WTC11 (cell line): ENCODE measurements around the gene PRR19. TPM values are rescaled to one million over a fixed set of nuclear protein-coding genes. Genes with fewer than 3 reads are reported as not detected.

Experiments used
- ATAC-seq: fragments of 200-7000 bp; cut with Tn5 transposase; 2 replicates; pipeline ENCODE4 v1.10.0; 2021; ENCODE audit warnings: mild to moderate bottlenecking, moderate library complexity
- CTCF ChIA-PET: fragments of 300-600 bp; sonication (Branson Sonifier 250); formaldehyde crosslinking; loops from one replicate; lab custom pipeline; 2021; ENCODE audit warnings: antibody characterized with exemption; lab: Charles Lee
- POLR2A ChIA-PET: fragments of 350-600 bp; sonication (Branson Sonifier 250); formaldehyde crosslinking; loops from one replicate; lab custom pipeline; 2021; ENCODE audit warnings: antibody characterized with exemption; lab: Charles Lee
- DNase-seq: peaks from one replicate; pipeline ENCODE4 v3.0.0; 2021; ENCODE audit warnings: low spot score
- H3K27ac Mint-ChIP-seq: 2 replicates; pipeline ENCODE4 v1.8.0; 2021; ENCODE audit warnings: mixed read lengths
- H3K27me3 Mint-ChIP-seq: 2 replicates; pipeline ENCODE4 v1.8.0; 2021; ENCODE audit warnings: low read depth, mild to moderate bottlenecking, moderate library complexity, mixed read lengths
- H3K36me3 Mint-ChIP-seq: 2 replicates; pipeline ENCODE4 v1.8.0; 2021; ENCODE audit warnings: mixed read lengths
- H3K4me1 Mint-ChIP-seq: 2 replicates; pipeline ENCODE4 v1.8.0; 2022; ENCODE audit warnings: mixed read lengths
- H3K4me3 Mint-ChIP-seq: 2 replicates; pipeline ENCODE4 v1.8.0; 2021; ENCODE audit warnings: mild to moderate bottlenecking, moderate library complexity, mixed read lengths
- H3K9me3 Mint-ChIP-seq: 2 replicates; pipeline ENCODE4 v1.8.0; 2021; ENCODE audit warnings: mixed read lengths
- ATF1 ChIP-seq: sonication (generic); formaldehyde crosslinking; IDR thresholded peaks from 2 replicates; pipeline ENCODE4 v1.8.1; 2023; ENCODE audit warnings: mild to moderate bottlenecking, moderate library complexity, missing genetic modification reagents
- ATF6 ChIP-seq: sonication (generic); formaldehyde crosslinking; IDR thresholded peaks from 2 replicates; pipeline ENCODE4 v1.8.1; 2023; ENCODE audit warnings: mild to moderate bottlenecking, missing genetic modification reagents
- CREB1 ChIP-seq: sonication (generic); formaldehyde crosslinking; IDR thresholded peaks from 2 replicates; pipeline ENCODE4 v1.8.0; 2023; ENCODE audit warnings: mild to moderate bottlenecking, missing genetic modification reagents
- CREM ChIP-seq: sonication (generic); formaldehyde crosslinking; IDR thresholded peaks from 2 replicates; pipeline ENCODE4 v1.8.1; 2022; ENCODE audit warnings: mild to moderate bottlenecking, missing genetic modification reagents, moderate library complexity
- ELF4 ChIP-seq: sonication (generic); formaldehyde crosslinking; IDR thresholded peaks from 2 replicates; pipeline ENCODE4 v1.8.1; 2022; ENCODE audit warnings: low read depth, mild to moderate bottlenecking, moderate library complexity, missing genetic modification reagents
- EMX1 ChIP-seq: fragments of 250-450 bp; sonication (Bioruptor Pico); IDR thresholded peaks from 2 replicates; pipeline ENCODE4 v1.8.0; 2021; ENCODE audit warnings: mild to moderate bottlenecking
- GABPB1 ChIP-seq: sonication (generic); formaldehyde crosslinking; IDR thresholded peaks from 2 replicates; pipeline ENCODE4 v1.8.1; 2023; ENCODE audit warnings: mild to moderate bottlenecking, missing genetic modification reagents
- GRHL2 ChIP-seq: fragments of 250-450 bp; sonication (Bioruptor Pico); IDR thresholded peaks from 2 replicates; pipeline ENCODE4 v1.8.0; 2022; ENCODE audit warnings: mild to moderate bottlenecking, moderate library complexity; ENCODE audit not compliant: insufficient replicate concordance, severe bottlenecking
- GTF2I ChIP-seq: fragments of 250-450 bp; sonication (Bioruptor Pico); conservative IDR thresholded peaks from 2 replicates; pipeline ENCODE4 v1.4.0; 2021; ENCODE audit warnings: mild to moderate bottlenecking
- JUN ChIP-seq: sonication (generic); formaldehyde crosslinking; IDR thresholded peaks from 2 replicates; pipeline ENCODE4 v1.8.0; 2023; ENCODE audit warnings: mild to moderate bottlenecking, missing genetic modification reagents
- KAT7 ChIP-seq: sonication (generic); formaldehyde crosslinking; IDR thresholded peaks from 2 replicates; pipeline ENCODE4 v1.8.1; 2023; ENCODE audit warnings: missing genetic modification reagents, mild to moderate bottlenecking, borderline replicate concordance
- OVOL2 ChIP-seq: fragments of 250-450 bp; sonication (Bioruptor Pico); IDR thresholded peaks from 2 replicates; pipeline ENCODE4 v1.9.0; 2021; ENCODE audit warnings: mild to moderate bottlenecking, borderline replicate concordance
- RELA ChIP-seq: sonication (generic); formaldehyde crosslinking; IDR thresholded peaks from 2 replicates; pipeline ENCODE4 v1.8.1; 2022; ENCODE audit warnings: missing genetic modification reagents, mild to moderate bottlenecking, borderline replicate concordance
- SMAD4 ChIP-seq: sonication (generic); formaldehyde crosslinking; IDR thresholded peaks from 2 replicates; pipeline ENCODE4 v1.8.0; 2022; ENCODE audit warnings: mild to moderate bottlenecking, missing genetic modification reagents
- TEAD1 ChIP-seq: sonication (generic); formaldehyde crosslinking; IDR thresholded peaks from 2 replicates; pipeline ENCODE4 v1.8.0; 2022; ENCODE audit warnings: mild to moderate bottlenecking, missing genetic modification reagents
- USF1 ChIP-seq: sonication (generic); formaldehyde crosslinking; IDR thresholded peaks from 2 replicates; pipeline ENCODE4 v1.8.0; 2022; ENCODE audit warnings: mild to moderate bottlenecking, missing genetic modification reagents
- ZNF263 ChIP-seq: sonication (generic); formaldehyde crosslinking; IDR thresholded peaks from 2 replicates; pipeline ENCODE4 v1.8.1; 2022; ENCODE audit warnings: low read depth, mild to moderate bottlenecking, moderate library complexity, missing genetic modification reagents
- ZNF425 ChIP-seq: fragments of 250-450 bp; sonication (Bioruptor Pico); conservative IDR thresholded peaks from 2 replicates; pipeline ENCODE4 v1.9.0; 2021; ENCODE audit warnings: mild to moderate bottlenecking
- ZNF512 ChIP-seq: sonication (generic); formaldehyde crosslinking; IDR thresholded peaks from 2 replicates; pipeline ENCODE4 v1.8.1; 2022; ENCODE audit warnings: missing genetic modification reagents, borderline replicate concordance
- total RNA-seq: library from RNA; stranded (reverse); gene quantifications from 3 replicates; pipeline ENCODE4 v1.2.3, GENCODE V29; 2021
- TF ChIP-seq, protein P1 (sequence below): sonication (generic); formaldehyde crosslinking; IDR thresholded peaks from 2 replicates; pipeline ENCODE4 v1.8.1; 2023; ENCODE audit warnings: mild to moderate bottlenecking, moderate library complexity, missing genetic modification reagents

The PRR19 gene
- total RNA-seq, 1 experiment from 2014 or later: 3.7 TPM

DNA sequence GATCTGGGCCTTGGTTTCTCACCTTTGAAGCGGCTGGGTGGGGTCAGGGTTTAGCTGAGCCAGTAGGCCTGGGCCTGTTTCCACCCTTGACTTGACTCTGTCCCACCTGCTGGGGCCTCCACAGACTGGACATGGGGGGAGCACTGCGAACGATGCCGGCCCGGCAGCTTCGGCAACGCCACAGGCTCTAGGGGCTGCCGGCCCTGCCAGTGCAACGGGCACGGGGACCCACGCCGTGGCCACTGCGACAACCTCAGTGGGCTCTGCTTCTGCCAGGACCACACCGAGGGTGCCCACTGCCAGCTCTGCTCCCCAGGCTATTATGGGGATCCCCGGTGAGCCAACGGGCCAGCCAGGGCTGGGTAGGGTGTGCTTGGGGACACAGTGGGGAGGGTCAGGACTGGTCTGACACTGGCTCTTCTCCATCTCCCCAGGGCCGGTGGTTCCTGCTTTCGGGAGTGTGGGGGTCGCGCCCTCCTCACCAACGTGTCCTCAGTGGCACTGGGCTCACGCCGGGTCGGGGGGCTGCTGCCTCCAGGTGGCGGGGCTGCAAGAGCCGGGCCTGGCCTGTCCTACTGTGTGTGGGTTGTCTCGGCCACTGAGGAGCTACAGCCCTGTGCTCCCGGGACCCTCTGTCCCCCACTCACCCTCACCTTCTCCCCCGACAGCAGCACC, 51.5 kb downstream of the PRR19 start:
- Mint-ChIP-seq H3K36me3 (peaks cover 14% of the 10 kb centered on the region; the same call in 1 of the 2 replicates), H3K9me3 (no peaks in the 10 kb centered on the region), H3K4me1 (no peaks in the 10 kb centered on the region)
- no peak for DNase-seq
- ChIA-PET POLR2A (interaction anchor here (0.6 kb wide), 1 partner anchor 33 kb away, joined by 3 read pairs; no protein-coding TSS in a partner anchor), CTCF (interaction anchor here (0.8 kb wide), 1 partner anchor 47 kb away, joined by 3 read pairs; no protein-coding TSS in a partner anchor)
- TF ChIP-seq ATF1 (CRISPR knock-in tag): no peak
- no peak for TF ChIP-seq JUN
- no peak for TF ChIP-seq USF1 (CRISPR knock-in tag)
- no peak for TF ChIP-seq TEAD1 (CRISPR knock-in tag)
- no peak for TF ChIP-seq RELA (CRISPR knock-in tag)
- TF ChIP-seq GABPB1 (CRISPR knock-in tag): no peak
- no peak for TF ChIP-seq CREB1 (CRISPR knock-in tag)
- TF ChIP-seq EMX1 (CRISPR knock-in tag): no peak
- no peak for TF ChIP-seq CREM (CRISPR knock-in tag)
- no peak for TF ChIP-seq SMAD4 (CRISPR knock-in tag)
- TF ChIP-seq ZNF425 (CRISPR knock-in tag): no peak
- TF ChIP-seq, protein P1, sequence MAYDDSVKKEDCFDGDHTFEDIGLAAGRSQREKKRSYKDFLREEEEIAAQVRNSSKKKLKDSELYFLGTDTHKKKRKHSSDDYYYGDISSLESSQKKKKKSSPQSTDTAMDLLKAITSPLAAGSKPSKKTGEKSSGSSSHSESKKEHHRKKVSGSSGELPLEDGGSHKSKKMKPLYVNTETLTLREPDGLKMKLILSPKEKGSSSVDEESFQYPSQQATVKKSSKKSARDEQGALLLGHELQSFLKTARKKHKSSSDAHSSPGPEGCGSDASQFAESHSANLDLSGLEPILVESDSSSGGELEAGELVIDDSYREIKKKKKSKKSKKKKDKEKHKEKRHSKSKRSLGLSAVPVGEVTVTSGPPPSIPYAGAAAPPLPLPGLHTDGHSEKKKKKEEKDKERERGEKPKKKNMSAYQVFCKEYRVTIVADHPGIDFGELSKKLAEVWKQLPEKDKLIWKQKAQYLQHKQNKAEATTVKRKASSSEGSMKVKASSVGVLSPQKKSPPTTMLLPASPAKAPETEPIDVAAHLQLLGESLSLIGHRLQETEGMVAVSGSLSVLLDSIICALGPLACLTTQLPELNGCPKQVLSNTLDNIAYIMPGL: no peak
- no peak for TF ChIP-seq GTF2I (CRISPR knock-in tag)
- TF ChIP-seq KAT7 (CRISPR knock-in tag): no peak
- TF ChIP-seq OVOL2 (CRISPR knock-in tag): no peak
- no peak for TF ChIP-seq ZNF263 (CRISPR knock-in tag)
- TF ChIP-seq ELF4 (CRISPR knock-in tag): no peak
- no peak for TF ChIP-seq ATF6
- no peak for TF ChIP-seq GRHL2 (CRISPR knock-in tag)
- no peak for TF ChIP-seq ZNF512 (CRISPR knock-in tag)
- TF ChIP-seq, all 79 proteins: peak for 0
- Mint-ChIP-seq H3K27ac (no peak overlapping the region), H3K27me3 (no peaks in the 10 kb centered on the region), H3K4me3 (no peak overlapping the region)
- ATAC-seq: no peak
